Endothelial cell (in vitro differentiated cells): Measurements from ENCODE around the gene RND1. TPM values are rescaled to one million over a fixed set of nuclear protein-coding genes. Genes with fewer than 3 reads are reported as not detected.

ENCODE experiments used
- DNase-seq: peaks from one replicate; pipeline ENCODE4 v3.0.0; 2021; ENCODE audit warnings: low spot score
- H3K27ac Mint-ChIP-seq: one replicate; pipeline ENCODE4 v1.8.0; 2021; ENCODE audit warnings: mixed read lengths, inconsistent platforms; ENCODE audit not compliant: unreplicated experiment
- H3K27me3 Mint-ChIP-seq: one replicate; pipeline ENCODE4 v1.8.0; 2021; ENCODE audit warnings: mild to moderate bottlenecking, moderate library complexity, mixed read lengths, inconsistent platforms; ENCODE audit not compliant: unreplicated experiment
- H3K36me3 Mint-ChIP-seq: one replicate; pipeline ENCODE4 v1.8.0; 2021; ENCODE audit warnings: mild to moderate bottlenecking, low read depth, mixed read lengths, inconsistent platforms; ENCODE audit not compliant: unreplicated experiment
- H3K4me1 Mint-ChIP-seq: one replicate; pipeline ENCODE4 v1.8.0; 2021; ENCODE audit warnings: mild to moderate bottlenecking, mixed read lengths, inconsistent platforms; ENCODE audit not compliant: unreplicated experiment
- H3K4me3 Mint-ChIP-seq: one replicate; pipeline ENCODE4 v1.8.0; 2021; ENCODE audit warnings: mild to moderate bottlenecking, mixed read lengths, inconsistent platforms; ENCODE audit not compliant: unreplicated experiment
- H3K9me3 Mint-ChIP-seq: one replicate; pipeline ENCODE4 v1.8.0; 2021; ENCODE audit warnings: mixed read lengths, inconsistent platforms; ENCODE audit not compliant: unreplicated experiment
- total RNA-seq: library from RNA; stranded (reverse); fragmentation: NEBNext Ultra II Directional; extraction: Animal tissue kit (Norgen Biotek cat#: 25700); gene quantifications from one replicate; pipeline ENCODE4 v1.2.1, GENCODE V29; 2021; ENCODE audit not compliant: unreplicated experiment
- TF ChIP-seq, protein P1 (sequence below): fragments of 200-600 bp; sonication (generic); IDR thresholded peaks from one replicate; pipeline ENCODE4 v1.5.0; 2021; ENCODE audit warnings: antibody characterized with exemption; ENCODE audit not compliant: unreplicated experiment

RND1 gene
- total RNA-seq, 1 donor from 2014 or later = 1.0 TPM

- H3K27me3 Mint-ChIP-seq = peaks cover 11% of the 10 kb centered on the region
- TF ChIP-seq, protein P1, sequence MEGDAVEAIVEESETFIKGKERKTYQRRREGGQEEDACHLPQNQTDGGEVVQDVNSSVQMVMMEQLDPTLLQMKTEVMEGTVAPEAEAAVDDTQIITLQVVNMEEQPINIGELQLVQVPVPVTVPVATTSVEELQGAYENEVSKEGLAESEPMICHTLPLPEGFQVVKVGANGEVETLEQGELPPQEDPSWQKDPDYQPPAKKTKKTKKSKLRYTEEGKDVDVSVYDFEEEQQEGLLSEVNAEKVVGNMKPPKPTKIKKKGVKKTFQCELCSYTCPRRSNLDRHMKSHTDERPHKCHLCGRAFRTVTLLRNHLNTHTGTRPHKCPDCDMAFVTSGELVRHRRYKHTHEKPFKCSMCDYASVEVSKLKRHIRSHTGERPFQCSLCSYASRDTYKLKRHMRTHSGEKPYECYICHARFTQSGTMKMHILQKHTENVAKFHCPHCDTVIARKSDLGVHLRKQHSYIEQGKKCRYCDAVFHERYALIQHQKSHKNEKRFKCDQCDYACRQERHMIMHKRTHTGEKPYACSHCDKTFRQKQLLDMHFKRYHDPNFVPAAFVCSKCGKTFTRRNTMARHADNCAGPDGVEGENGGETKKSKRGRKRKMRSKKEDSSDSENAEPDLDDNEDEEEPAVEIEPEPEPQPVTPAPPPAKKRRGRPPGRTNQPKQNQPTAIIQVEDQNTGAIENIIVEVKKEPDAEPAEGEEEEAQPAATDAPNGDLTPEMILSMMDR = no peak
- no peak overlapping the region for H3K4me3 Mint-ChIP-seq
- DNase-seq = no peak
- peaks cover 2% of the 10 kb centered on the region for H3K36me3 Mint-ChIP-seq
- no peaks in the 10 kb centered on the region for H3K9me3 Mint-ChIP-seq
- no peak overlapping the region for H3K27ac Mint-ChIP-seq
- H3K4me1 Mint-ChIP-seq = no peaks in the 10 kb centered on the region
Measured at GRCh38 chr12:48889679-48890078, 24.0 kb upstream of the RND1 start.

DNA sequence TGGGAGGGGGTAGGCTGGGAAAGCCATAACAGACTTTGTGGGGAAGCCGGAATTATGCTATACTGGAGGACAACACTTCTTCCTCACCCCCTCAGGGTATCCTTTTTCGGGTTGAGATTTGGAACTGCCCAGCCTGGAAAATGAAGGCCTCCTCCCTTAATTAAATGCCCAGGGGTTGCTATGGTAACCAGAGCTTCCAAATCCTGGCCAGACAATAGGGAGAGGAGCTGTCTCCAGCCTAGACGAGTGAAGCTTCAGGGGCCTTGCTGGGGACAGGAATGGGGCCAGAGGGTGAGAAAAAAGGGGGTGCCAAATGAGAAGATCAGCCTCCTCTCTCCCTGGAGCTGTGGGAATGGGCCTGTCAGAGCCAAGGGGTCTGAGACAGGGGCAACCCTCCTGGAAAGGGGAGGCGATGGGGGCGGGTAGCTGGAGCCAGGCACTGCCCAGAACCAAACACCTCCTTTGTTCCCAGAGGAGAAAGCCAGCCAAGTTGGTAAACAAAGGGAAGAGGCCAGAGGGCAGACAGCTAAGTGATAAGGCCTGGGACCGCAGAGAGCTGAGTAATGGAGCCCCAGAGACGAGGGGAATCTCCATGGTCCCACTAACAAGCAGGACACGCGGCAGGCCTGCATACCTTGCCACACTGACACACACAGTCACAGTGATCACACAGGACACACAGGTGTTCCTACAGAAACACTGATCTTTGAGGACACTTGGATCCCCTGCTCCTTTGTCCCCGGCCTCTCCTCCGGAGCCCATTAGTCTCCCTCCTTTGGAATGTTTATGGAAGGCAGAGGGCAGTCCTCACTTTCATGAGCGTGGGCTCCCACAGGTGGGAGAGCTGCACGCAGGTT lies 17.9 kb upstream of the RND1 start:
- TF ChIP-seq, protein P1 = no peak
- Mint-ChIP-seq H3K36me3 (peaks cover 2% of the 10 kb centered on the region), H3K27me3 (peaks cover 4% of the 10 kb centered on the region), H3K4me1 (peaks cover 29% of the 10 kb centered on the region), H3K9me3 (no peaks in the 10 kb centered on the region), H3K4me3 (peak overlapping the region; percentile 73), H3K27ac (peak overlapping the region; percentile 89)
- DNase-seq = no peak

GRCh38 chr12:48882972-48883304 lies 17.3 kb upstream of the RND1 start:
- peak overlapping the region; percentile 73 for H3K4me3 Mint-ChIP-seq
- peaks cover 29% of the 10 kb centered on the region for H3K4me1 Mint-ChIP-seq
- H3K27me3 Mint-ChIP-seq = peaks cover 4% of the 10 kb centered on the region
- peaks cover 2% of the 10 kb centered on the region for H3K36me3 Mint-ChIP-seq
- peak overlapping the region; percentile 89 for H3K27ac Mint-ChIP-seq
- no peaks in the 10 kb centered on the region for H3K9me3 Mint-ChIP-seq
- TF ChIP-seq, protein P1 = no peak
- no peak for DNase-seq

DNA sequence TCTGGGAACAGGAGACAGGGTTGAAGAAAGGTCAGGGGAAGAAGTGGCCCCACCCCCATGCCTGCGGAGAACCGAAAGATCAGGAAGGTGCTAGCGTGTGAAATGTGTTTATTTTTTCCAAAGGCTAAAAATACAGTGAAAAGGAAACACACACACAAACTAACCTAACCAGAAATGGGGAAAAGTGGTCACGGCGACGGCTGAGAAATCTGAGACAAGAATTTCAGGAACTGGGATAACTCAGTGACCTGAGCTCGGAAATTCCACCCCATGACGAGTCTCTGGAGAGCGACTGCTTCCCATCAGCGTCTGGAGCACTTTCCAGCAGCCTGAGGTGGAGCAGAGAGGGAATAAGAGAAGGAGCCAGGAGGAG lies 16.6 kb upstream of the RND1 start:
- H3K4me1 Mint-ChIP-seq = peaks cover 29% of the 10 kb centered on the region
- no peaks in the 10 kb centered on the region for H3K9me3 Mint-ChIP-seq
- peak; percentile 29 for DNase-seq
- peaks cover 4% of the 10 kb centered on the region for H3K27me3 Mint-ChIP-seq
- H3K27ac Mint-ChIP-seq = peak overlapping the region; percentile 82
- TF ChIP-seq, protein P1 = no peak
- peak overlapping the region; percentile 75 for H3K4me3 Mint-ChIP-seq
- peaks cover 2% of the 10 kb centered on the region for H3K36me3 Mint-ChIP-seq

GRCh38 chr12:48881686-48882314 lies 16.1 kb upstream of the RND1 start:
- Mint-ChIP-seq H3K36me3 (peaks cover 2% of the 10 kb centered on the region), H3K4me1 (peaks cover 29% of the 10 kb centered on the region), H3K4me3 (peak overlapping the region; percentile 75), H3K9me3 (no peaks in the 10 kb centered on the region), H3K27me3 (peaks cover 7% of the 10 kb centered on the region), H3K27ac (peak overlapping the region; percentile 82)
- TF ChIP-seq, protein P1 = no peak
- no peak for DNase-seq
